LNCAP (cell line): Measurements from ENCODE around the gene TIGAR.

Source experiments
- CTCF ChIP-seq: fragments of 450-650 bp; IDR thresholded peaks from 2 replicates; pipeline ENCODE4 v1.5.1; 2017; ENCODE audit warnings: mild to moderate bottlenecking

Gene TIGAR

DNA sequence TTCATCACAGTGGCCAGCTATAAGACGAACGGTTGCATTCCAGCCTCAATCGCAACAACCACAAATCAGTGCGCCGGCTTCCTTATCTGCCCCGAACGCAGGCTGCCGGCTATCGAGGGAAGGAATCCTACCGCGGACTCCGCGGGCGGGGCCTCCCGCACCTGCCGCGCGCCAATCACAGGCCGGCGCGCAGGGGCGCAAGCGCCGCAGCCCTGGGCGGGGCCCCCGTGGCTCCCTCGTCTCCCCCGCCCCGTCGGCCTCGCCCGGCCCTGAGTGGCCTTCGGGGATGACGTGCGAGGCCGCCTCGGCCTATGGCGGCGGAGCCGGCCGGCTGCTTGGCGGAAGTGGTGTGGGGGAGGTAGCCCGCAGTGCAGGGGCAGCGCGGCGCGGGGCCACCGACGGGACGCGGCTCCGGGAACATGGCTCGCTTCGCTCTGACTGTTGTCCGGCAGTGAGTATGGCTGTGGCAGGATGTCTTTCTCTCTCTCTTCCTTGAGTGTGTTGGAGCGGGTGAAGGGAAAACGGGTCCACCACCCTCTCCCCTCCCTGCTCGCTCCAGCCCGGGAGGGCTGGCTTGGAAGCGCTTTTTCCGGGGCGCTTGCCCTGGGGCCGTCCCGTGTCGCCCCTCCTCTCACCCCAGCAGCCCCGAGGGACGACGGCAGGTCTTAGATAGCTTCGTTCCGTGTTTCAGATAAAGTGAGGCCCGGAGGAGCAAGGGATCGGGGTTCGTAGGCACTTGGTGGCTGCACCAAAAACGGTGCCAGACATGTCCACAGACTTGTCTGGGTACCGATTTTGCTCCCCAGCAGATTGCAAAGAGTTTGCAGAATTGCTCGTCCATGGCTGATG lies at the start of gene TIGAR:
TSS of gene TIGAR (plus strand) at position 361 of the 849 bp plus-strand sequence. CDS start at position 420, 59 bp downstream.
- no peak for TF ChIP-seq CTCF

DNA sequence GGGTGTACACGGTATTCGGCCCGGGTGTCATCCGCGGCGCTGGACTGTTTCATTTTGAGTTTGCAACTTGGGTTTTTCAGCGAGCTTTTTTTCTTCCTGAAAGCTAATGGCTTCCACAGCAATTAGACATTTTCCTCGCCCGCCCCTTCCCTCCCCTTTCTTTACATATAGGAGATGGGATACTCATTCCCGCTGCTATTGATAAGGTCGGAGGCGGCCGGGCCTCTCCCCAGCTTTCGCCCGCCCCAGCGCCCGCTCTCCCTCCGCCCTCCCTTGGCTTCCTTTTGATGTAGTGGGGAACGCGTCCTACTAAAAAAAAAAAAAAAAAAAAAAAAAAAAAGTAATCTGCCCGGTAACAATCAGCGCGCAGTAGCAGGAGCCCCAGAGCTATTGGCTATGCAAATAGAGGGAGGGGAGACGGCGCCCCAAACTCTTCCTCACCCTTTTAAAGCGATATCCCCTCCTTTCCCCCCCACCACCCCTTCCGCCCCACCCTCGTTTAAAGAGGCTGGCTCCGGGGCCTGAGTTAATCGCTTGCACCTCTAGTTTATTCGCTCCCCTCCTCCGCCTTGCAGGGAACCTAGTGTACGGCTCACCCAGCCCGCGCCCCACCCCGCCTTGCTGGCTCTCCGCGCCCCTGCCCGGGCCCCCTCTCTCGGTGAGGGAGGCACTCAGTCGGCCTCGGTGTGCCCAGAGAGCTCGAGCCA lies 49.1 kb upstream of the TIGAR start:
- no peak for TF ChIP-seq CTCF

DNA sequence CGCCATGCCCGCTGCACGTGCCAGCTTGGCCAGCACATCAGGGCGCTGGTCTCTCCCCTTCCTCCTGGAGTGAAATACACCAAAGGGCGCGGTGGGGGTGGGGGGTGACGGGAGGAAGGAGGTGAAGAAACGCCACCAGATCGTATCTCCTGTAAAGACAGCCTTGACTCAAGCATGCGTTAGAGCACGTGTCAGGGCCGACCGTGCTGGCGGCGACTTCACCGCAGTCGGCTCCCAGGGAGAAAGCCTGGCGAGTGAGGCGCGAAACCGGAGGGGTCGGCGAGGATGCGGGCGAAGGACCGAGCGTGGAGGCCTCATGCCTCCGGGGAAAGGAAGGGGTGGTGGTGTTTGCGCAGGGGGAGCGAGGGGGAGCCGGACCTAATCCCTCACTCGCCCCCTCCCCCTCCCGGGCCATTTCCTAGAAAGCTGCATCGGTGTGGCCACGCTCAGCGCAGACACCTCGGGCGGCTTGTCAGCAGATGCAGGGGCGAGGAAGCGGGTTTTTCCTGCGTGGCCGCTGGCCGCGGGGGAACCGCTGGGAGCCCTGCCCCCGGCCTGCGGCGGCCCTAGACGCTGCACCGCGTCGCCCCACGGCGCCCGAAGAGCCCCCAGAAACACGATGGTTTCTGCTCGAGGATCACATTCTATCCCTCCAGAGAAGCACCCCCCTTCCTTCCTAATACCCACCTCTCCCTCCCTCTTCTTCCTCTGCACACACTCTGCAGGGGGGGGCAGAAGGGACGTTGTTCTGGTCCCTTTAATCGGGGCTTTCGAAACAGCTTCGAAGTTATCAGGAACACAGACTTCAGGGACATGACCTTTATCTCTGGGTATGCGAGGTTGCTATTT lies 48.4 kb upstream of the TIGAR start:
- TF ChIP-seq CTCF = no peak

DNA sequence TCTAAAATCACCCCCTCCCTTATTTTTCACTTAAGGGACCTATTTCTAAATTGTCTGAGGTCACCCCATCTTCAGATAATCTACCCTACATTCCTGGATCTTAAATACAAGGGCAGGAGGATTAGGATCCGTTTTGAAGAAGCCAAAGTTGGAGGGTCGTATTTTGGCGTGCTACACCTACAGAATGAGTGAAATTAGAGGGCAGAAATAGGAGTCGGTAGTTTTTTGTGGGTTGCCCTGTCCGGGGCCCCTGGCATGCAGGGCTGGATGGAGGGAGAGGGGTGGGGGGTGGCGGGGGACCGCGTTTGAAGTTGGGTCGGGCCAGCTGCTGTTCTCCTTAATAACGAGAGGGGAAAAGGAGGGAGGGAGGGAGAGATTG lies 47.8 kb upstream of the TIGAR start:
- TF ChIP-seq CTCF = no peak

GRCh38 chr12:4273652-4274395 lies 47.2 kb upstream of the TIGAR start, which contains the start of gene CCND2:
Gene CCND2, plus strand, starts transcription at chr12:4273762. Its CDS starts 279 bp downstream, at chr12:4274041.
- no peak for TF ChIP-seq CTCF

DNA sequence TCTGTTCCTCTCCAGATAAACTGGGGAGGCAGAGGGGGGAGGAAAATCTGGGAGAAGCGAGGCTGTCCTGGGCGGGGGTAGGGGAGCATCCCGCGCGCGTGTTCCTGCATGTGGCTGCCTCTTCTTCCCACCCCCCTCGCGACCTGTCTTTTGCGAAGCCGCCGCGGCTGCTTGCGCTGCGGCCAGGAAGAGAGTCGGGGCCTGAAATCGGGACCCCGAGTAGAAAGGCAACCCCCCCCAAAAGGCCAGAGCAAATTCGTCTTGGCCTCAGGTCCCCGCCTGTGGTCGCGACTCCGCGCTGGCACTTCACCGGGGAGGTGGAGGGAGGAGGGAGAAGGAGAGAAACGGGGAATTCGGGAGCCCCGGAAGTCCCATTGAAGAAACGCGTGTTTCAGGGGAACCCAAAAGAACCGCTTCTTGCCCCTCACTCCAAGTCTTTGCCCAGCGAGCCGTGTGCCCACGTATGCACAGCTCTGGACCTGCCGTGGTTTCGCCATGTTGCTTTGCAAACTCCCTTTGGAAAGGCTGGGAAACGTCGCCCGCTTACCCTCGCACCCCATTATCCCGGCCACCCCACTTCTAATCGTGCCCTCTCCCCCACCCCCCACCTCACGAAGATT lies 46.5 kb upstream of the TIGAR start:
- no peak for TF ChIP-seq CTCF
